H1 (cell line): ENCODE measurements around the gene S100A14. TPM values are rescaled to one million over a fixed set of nuclear protein-coding genes. Genes with fewer than 3 reads are reported as not detected.

Source experiments
- BRCA1 ChIP-seq: IDR thresholded peaks from 2 replicates; pipeline ENCODE4 v1.6.1; 2012; ENCODE audit warnings: low read depth, low read length, improper control_type of control experiment
- EGR1 ChIP-seq: IDR thresholded peaks from 2 replicates; pipeline ENCODE4 v1.6.1; 2011; ENCODE audit warnings: low read depth, low read length, borderline replicate concordance
- HDAC6 ChIP-seq: IDR thresholded peaks from one replicate; pipeline ENCODE4 v1.7.1; 2012; ENCODE audit warnings: low read depth, mild to moderate bottlenecking, inconsistent platforms, low read length, moderate library complexity
- KDM5A ChIP-seq: fragments of 200-600 bp; IDR thresholded peaks from 2 replicates; pipeline ENCODE4 v1.7.1; 2012; ENCODE audit warnings: mild to moderate bottlenecking, low read length, inconsistent platforms, mixed read lengths
- RFX5 ChIP-seq: IDR thresholded peaks from 2 replicates; pipeline ENCODE4 v1.6.1; 2011; ENCODE audit warnings: low read depth, low read length, improper control_type of control experiment, borderline replicate concordance
- RNF2 ChIP-seq: fragments of 200-900, 300-1000 bp; sonication (generic); IDR thresholded peaks from 2 replicates; pipeline ENCODE4 v1.7.1; 2016; ENCODE audit warnings: borderline replicate concordance, low read depth, mild to moderate bottlenecking, antibody characterized with exemption, low read length; ENCODE audit not compliant: poor library complexity, severe bottlenecking; ENCODE audit errors: missing control alignments
- TAF1 ChIP-seq: IDR thresholded peaks from 2 replicates; pipeline ENCODE4 v1.6.1; 2011; ENCODE audit warnings: mild to moderate bottlenecking, low read depth, low read length
- TCF12 ChIP-seq: IDR thresholded peaks from 2 replicates; pipeline ENCODE4 v1.6.1; 2011; ENCODE audit warnings: low read depth, mild to moderate bottlenecking, low read length
- polyA plus RNA-seq, 7 experiments: library from polyadenylated mRNA; depleted of rRNA in 3 of 7; stranded (reverse) in 5 of 7; unstranded in 2 of 7; fragments of >200 nt in 5 of 7; fragments of 200-250 nt in 2 of 7; gene quantifications; 1 replicate in 5 of 7; 2 replicates in 1 of 7; 4 replicates in 1 of 7; pipeline versions ENCODE4 v1.2.1 to v1.2.3, GENCODE V29; 2011 to 2013; ENCODE audit warnings: missing spikeins in 2 of 7, mixed read lengths in 2 of 7
- total RNA-seq: library from RNA; stranded (reverse); fragmentation: NEBNext Ultra II Directional; extraction: Animal tissue kit (Norgen Biotek cat#: 25700); gene quantifications from 2 replicates; pipeline ENCODE4 v1.2.1, GENCODE V29; 2021
- TF ChIP-seq, protein P1 (sequence below): fragments of 300-600 bp; sonication (generic); IDR thresholded peaks from 2 replicates; pipeline ENCODE4 v1.7.1; 2012; ENCODE audit warnings: low read length, moderate library complexity, mild to moderate bottlenecking, inconsistent platforms; ENCODE audit not compliant: insufficient replicate concordance
- TF ChIP-seq, protein P2 (sequence below): IDR thresholded peaks from 2 replicates; pipeline ENCODE4 v1.6.1; 2012; ENCODE audit warnings: low read length, inconsistent platforms

Gene S100A14
- total and polyA plus RNA-seq, 2 of the 8 experiments (the other 6 are each of a cell fraction or from before 2014, with no cell fraction given), result 1.4 to 5.3 TPM

GRCh38 chr1:153577138-153577537 lies 39.0 kb downstream of the S100A14 start (continued):
- TF ChIP-seq, protein P1, sequence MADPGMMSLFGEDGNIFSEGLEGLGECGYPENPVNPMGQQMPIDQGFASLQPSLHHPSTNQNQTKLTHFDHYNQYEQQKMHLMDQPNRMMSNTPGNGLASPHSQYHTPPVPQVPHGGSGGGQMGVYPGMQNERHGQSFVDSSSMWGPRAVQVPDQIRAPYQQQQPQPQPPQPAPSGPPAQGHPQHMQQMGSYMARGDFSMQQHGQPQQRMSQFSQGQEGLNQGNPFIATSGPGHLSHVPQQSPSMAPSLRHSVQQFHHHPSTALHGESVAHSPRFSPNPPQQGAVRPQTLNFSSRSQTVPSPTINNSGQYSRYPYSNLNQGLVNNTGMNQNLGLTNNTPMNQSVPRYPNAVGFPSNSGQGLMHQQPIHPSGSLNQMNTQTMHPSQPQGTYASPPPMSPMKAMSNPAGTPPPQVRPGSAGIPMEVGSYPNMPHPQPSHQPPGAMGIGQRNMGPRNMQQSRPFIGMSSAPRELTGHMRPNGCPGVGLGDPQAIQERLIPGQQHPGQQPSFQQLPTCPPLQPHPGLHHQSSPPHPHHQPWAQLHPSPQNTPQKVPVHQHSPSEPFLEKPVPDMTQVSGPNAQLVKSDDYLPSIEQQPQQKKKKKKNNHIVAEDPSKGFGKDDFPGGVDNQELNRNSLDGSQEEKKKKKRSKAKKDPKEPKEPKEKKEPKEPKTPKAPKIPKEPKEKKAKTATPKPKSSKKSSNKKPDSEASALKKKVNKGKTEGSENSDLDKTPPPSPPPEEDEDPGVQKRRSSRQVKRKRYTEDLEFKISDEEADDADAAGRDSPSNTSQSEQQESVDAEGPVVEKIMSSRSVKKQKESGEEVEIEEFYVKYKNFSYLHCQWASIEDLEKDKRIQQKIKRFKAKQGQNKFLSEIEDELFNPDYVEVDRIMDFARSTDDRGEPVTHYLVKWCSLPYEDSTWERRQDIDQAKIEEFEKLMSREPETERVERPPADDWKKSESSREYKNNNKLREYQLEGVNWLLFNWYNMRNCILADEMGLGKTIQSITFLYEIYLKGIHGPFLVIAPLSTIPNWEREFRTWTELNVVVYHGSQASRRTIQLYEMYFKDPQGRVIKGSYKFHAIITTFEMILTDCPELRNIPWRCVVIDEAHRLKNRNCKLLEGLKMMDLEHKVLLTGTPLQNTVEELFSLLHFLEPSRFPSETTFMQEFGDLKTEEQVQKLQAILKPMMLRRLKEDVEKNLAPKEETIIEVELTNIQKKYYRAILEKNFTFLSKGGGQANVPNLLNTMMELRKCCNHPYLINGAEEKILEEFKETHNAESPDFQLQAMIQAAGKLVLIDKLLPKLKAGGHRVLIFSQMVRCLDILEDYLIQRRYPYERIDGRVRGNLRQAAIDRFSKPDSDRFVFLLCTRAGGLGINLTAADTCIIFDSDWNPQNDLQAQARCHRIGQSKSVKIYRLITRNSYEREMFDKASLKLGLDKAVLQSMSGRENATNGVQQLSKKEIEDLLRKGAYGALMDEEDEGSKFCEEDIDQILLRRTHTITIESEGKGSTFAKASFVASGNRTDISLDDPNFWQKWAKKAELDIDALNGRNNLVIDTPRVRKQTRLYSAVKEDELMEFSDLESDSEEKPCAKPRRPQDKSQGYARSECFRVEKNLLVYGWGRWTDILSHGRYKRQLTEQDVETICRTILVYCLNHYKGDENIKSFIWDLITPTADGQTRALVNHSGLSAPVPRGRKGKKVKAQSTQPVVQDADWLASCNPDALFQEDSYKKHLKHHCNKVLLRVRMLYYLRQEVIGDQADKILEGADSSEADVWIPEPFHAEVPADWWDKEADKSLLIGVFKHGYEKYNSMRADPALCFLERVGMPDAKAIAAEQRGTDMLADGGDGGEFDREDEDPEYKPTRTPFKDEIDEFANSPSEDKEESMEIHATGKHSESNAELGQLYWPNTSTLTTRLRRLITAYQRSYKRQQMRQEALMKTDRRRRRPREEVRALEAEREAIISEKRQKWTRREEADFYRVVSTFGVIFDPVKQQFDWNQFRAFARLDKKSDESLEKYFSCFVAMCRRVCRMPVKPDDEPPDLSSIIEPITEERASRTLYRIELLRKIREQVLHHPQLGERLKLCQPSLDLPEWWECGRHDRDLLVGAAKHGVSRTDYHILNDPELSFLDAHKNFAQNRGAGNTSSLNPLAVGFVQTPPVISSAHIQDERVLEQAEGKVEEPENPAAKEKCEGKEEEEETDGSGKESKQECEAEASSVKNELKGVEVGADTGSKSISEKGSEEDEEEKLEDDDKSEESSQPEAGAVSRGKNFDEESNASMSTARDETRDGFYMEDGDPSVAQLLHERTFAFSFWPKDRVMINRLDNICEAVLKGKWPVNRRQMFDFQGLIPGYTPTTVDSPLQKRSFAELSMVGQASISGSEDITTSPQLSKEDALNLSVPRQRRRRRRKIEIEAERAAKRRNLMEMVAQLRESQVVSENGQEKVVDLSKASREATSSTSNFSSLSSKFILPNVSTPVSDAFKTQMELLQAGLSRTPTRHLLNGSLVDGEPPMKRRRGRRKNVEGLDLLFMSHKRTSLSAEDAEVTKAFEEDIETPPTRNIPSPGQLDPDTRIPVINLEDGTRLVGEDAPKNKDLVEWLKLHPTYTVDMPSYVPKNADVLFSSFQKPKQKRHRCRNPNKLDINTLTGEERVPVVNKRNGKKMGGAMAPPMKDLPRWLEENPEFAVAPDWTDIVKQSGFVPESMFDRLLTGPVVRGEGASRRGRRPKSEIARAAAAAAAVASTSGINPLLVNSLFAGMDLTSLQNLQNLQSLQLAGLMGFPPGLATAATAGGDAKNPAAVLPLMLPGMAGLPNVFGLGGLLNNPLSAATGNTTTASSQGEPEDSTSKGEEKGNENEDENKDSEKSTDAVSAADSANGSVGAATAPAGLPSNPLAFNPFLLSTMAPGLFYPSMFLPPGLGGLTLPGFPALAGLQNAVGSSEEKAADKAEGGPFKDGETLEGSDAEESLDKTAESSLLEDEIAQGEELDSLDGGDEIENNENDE, result no peak
- TF ChIP-seq RFX5 (no peak), KDM5A (no peak), RNF2 (no peak), TCF12 (no peak), HDAC6 (no peak), EGR1 (no peak), TAF1 (no peak), BRCA1 (no peak)
- TF ChIP-seq, protein P2, sequence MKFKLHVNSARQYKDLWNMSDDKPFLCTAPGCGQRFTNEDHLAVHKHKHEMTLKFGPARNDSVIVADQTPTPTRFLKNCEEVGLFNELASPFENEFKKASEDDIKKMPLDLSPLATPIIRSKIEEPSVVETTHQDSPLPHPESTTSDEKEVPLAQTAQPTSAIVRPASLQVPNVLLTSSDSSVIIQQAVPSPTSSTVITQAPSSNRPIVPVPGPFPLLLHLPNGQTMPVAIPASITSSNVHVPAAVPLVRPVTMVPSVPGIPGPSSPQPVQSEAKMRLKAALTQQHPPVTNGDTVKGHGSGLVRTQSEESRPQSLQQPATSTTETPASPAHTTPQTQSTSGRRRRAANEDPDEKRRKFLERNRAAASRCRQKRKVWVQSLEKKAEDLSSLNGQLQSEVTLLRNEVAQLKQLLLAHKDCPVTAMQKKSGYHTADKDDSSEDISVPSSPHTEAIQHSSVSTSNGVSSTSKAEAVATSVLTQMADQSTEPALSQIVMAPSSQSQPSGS, result no peak
